Medulla oblongata (tissue), 1 donor: ENCODE measurements around the gene ABCB9.
"Not testable (repeated sequence)": the region's sequence is repeated elsewhere in the genome, so short reads cannot be mapped to it uniquely, and the experiment has no call there.

Experiments used
- DNase-seq: peaks from one replicate; pipeline ENCODE4 v3.0.0-alpha.2; 2015; ENCODE audit errors: extremely low spot score

Gene ABCB9

DNA sequence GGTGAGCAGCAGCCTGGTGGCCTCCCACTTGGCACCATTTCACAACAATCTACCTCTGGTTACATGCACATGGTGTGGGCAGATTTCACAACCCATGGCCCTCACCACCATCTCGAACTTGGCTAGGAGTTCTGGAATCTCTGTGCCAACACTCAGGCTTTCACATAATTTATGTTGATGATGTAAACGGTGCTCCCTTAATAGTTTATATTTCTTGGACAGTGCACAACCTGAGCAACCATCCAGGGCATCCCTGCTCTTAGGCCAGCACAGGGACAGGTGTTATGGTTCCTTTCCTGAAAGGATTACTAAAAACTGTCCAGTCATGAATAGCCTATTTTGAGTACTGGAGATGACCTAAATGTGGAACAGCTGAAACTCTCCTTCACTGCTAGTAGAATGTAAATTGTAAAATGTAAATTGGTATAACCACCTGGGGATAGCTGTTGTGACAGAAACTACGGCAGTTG lies 28.6 kb downstream of the ABCB9 start:
- no peak for DNase-seq

DNA sequence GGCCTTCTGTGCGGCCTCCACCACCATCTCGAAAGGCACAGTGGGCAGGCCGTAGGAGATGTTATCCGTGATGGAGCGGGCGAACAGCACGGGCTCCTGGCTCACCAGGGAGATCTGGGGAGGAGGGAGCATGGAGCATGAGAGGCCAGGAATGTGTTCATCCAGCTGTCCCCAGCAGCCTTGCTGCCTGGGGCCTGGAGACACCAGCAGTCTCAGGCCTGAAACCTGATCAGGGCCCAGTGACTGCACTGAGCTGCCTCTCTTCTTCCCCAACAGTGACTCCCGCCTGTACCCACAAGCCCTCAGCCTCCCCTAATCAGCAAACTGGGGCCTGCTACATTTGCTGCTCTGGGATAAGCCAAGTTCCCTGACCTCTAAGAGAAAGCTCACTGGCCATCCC lies 30.9 kb downstream of the ABCB9 start:
- DNase-seq: no peak

DNA sequence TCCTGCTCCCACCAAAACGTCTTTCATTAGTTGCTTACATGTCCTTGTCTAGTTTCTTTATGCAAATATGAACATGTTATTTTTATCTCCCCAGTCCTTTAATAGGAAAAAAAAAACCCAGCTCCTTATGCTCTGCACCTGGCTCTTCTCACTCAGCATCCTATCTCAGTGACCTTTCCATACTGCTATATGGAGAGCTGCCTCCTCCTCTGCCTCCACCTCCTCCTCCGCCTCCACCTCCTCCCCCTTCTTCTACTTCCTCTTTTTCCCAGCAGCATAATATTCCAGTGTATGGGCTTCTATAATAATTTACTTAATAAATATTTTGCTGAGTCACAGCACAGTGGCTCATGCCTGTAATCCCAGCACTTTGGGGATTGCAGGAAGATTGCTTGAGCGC lies 31.5 kb downstream of the ABCB9 start:
- no peak for DNase-seq

DNA sequence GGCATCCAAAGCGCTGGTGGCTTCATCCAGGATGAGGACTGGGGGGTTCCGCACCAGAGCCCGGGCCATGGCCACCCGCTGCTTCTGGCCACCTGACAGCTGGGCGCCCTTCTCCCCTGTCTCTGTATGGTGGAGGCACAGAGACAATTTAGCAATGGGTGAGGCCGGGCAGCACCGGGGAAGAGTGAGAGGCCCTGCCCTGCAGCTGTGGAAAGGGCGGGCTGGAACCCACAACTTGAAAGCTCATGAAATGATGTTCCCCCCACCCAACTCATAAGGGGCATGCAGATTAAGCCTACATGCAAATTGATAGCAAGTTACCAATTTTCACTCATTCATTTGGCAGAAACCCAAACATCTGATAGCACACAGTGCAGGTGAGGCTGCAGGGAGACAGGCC lies 34.1 kb downstream of the ABCB9 start:
- no peak for DNase-seq

DNA sequence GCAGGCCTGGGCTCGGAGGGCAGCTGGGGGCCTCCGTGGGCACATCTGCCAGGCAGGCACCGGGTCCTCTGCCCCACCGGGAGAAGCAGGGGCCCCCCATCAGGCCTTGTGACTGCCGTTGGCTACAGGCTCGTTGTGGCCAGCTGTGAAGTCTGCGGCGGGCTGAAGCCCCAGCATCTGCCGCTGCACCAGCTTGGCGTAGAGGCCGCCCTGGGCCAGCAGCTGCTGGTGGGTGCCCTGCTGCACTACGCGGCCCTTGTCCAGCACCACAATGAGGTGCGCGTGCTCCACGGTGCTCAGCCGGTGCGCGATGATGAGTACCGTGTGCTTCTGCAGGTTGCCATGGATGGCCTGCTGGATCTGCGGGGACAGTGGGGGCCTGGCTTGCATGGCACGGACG lies 36.5 kb downstream of the ABCB9 start:
- no peak for DNase-seq

DNA sequence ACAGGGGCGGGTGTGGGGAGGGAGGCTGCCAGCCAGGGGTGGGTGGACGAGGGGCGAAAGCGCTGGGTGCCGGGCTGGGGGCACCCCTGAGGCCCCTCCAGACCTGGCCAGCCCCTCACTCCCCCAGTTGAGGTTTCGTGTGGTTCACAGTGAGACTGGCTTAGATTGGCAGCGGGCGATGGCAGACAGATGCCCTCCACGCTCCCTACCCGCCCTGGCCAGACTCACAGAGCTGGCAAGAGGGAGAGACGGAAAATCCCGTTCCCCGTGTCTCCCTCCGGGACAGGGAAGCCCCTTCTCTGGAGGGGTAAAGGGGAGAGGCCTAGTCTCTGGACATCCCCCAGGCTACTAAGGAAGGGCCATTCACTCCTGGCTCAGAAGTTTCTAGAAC lies 37.1 kb downstream of the ABCB9 start:
- no peak for DNase-seq

DNA sequence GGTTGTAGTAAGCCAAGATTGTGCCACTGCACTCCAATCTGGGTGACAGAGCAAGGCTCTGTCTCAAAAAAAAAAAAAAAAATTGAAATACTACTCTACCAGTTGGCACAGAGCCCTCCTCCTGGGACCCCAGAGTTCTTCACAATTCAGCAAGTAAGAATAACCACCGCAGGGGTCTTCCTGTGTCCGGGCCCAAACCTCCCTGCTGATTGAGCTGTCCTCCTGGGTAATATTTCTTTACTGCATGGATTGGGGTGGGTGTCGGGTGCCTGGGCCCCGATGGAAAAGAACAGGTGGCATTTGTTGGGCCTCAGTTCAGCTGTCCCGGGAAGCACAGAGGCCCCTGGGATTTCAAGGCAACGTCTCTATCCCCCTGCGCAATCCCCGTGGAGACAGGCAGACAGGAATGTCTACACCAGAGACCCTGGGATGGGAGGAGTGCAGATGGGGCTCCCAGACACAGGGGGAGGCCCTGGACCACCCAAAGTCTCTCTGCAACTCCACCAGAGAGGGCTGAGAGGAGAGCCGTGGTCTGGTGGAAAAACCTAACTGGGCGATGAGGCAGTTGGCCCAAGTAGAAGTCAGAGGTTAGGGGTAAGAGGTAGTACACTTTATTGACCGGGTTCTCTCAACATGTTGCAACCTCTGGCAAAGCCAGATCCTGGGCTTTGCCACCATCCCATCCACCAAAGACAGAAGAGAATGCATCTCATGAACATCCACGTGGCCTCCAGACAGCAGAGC lies 37.7 kb downstream of the ABCB9 start:
- no peak for DNase-seq

DNA sequence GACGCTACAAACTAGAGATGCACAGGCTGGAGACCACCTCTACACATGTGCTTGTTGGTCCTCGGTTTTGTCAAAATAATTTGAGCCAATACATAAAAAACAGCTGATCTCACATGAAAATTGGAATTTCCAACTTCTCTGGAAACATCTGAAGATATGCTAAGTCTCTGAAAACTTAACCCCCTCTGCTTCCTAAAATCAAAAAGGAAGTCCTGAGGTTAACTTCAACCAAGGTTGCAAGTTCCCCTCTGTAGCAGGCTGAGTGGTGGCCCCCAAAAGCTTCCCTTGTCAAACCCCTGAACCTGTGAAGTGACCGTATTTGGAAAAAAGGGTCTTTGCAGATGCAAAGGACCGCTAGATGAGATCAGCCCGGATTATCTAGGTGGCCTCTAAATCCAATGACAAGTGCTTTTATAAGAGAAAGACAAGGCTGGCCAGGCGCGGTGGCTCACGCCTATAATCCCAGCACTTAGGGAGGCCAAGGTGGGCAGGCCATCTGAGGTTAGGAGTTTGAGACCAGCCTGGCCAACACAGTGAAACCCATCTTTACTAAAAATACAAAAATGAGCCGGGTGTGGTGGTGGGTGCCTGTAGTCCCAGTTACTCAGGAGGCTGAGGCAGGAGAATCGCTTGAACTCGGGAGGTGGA lies 38.4 kb downstream of the ABCB9 start:
- no peak for DNase-seq

DNA sequence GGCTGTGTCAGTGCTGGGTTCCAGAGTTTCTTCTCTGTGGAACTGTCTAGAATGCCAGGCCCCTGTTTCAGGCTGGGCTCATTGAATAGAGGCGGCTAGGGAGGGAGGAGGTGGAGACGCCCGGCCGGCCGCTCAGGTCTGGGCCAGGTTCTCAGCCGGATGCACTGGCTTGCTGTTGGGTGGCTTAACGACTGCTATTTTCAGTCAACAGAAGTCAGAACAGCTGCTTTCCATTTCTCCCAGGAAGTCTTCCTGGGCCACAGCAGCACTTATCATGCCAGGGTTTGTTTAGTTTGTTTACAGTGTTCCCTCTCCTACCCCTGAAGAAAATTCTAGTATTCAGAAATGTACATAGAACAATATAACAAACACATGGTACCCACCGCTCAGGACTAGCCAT lies 44.3 kb downstream of the ABCB9 start:
- DNase-seq: no peak

DNA sequence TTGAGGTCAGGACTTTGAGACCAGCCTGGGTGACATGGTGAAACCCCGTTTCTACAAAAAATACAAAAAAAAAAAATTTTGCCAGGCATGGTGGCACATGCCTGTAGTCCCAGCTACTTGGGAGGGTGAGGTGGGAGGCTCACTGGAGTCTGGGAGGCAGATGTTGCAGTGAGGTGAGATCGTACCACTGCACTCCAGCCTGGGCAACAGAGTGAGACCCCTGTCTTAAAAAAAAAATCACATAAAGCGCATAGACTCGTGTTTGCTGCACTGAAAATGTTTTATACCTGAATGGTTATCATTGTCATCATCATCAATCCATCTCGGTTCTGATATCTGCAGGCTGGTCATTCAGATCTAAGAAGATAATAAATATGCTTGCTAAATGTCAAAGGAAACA lies 45.6 kb downstream of the ABCB9 start:
- DNase-seq: no peak

DNA sequence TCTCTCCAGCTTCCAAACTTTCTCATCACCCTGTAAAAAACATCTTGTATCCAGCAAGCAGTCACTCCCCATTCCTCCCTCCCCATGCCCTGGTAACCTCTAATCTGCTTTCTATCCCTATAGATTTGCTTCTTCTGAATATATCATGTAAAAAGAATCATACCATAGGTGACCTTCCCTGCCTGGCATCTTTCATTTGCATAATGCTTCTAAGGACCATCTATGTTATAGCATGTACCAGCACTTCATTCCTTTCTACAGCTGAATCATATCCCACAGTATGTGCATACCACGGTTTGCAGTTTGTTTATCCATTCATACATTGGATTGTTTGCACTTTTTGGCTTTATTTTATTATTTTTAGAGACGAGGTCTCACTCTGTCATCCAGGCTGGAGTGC lies 47.4 kb downstream of the ABCB9 start:
- no peak for DNase-seq

DNA sequence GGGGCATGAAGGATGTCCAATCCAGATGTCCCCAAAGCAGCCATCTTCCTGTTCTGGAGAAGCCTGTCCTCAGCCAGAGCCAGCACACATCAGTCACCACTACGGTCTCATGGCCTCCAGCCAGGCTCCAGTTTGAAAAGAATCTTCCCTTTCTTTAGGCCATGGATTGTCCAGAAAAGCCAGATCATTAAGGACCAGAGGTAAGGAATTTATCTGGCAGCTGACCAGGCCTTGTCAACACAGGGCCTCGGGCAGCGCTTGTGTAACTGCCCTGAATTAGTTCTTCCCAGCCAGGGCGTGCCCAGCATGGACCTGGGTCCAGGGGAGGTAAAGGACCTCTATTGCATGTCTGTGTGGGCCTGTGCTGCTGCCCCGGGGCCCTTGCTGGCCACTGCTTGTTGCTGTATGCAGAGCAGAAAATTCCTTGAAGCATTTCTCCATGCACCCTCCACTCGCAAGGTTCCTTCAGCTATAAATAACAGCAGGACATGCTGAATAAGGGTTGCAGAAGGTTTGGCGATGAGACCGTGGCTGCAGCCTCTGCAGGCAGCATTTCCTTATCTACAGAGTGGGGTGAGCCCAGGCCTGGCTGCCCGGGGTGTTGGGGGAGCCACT lies 48.6 kb downstream of the ABCB9 start:
- DNase-seq: peak; percentile 35

DNA sequence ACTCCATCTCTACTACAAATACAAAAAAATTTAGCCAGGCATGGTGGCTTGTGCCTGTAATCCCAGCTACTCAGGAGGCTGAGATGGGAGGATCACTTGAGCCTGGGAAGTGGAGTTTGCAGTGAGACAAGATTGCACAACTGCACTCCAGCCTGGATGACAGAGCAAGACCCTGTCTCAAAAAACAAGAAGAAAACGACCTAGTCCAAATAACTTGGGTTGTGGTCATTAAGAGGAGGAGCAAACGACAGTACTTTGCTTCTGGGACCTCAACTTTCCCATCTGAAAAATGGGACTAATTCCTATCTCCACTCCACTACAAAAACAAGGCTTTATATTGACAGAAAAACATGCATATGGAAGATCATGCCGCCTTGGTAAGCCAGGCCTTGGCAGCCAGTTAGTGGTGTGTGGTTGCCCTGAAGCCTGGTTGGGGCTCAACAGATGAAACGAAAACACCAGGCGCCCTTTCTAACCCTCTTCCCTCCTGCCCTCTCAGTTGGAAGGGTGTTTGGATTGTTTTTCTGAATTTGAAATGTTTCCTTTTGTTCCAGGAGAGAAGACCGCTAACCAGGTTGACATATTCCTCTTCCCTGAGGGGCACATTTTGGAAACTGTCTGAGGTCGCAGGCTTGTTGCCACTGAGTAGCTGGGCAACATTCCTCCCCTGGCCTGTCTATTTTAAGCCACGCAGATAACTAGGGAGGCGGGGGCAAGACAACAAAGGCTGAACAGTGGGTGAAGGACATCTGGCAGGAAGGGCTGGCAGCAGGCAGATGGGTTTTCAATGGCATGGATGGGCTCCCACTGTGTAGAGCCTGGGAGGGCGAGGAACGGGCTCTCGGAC lies 56.6 kb downstream of the ABCB9 start:
- DNase-seq: peak; percentile 79

DNA sequence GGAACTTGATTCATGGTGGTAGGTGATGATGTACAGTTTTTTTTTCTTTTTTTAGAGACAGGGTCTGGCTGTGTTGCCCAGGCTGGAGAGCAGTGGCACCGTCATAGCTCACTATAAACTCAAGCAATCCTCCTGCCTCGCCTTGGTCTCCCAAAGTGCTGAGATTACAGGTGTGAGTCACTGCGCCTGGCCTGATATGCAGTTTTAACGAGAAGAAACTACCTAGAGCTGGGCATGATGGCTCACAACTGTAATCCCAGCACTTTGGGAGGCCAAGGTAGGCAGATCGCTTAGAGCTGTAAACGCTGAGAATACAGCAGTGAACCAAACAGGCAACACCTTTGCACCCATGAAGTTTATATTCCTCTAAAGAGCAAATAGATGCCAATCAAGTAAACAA lies 57.3 kb downstream of the ABCB9 start:
- DNase-seq: no peak

DNA sequence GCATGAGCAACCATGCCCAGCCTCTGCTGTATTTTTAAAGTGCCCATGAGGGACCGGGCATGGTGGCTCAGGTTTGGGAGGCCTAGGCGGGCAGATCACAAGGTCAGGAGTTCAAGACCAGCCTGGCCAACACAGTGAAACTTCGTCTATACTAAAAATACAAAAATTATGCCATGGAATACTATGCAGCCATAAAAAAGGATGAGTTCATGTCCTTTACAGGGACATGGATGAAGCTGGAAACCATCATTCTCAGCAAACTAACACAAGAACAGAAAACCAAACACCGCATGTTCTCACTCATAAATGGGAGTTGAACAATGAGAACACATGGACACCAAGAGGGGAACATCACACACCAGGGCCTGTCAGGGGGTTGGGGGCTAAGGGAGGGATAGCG lies 61.0 kb downstream of the ABCB9 start:
- DNase-seq: not testable (repeated sequence)

DNA sequence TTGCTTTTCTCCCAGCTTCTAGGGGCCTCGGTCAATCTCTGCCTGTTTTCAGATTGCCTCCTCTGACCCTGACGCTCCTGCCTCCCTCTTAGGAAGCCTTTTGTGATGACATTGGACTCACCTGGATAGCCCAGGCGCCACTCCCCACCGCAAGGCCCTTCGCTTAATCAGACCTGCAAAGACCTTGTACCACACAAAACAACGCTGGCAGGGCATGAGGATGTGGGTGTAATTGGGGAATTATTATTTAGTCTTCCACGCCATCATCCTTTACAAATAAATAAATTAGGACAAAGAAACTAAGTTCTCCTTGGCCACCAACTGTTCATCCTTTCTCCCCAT lies 62.6 kb downstream of the ABCB9 start:
- no peak for DNase-seq

DNA sequence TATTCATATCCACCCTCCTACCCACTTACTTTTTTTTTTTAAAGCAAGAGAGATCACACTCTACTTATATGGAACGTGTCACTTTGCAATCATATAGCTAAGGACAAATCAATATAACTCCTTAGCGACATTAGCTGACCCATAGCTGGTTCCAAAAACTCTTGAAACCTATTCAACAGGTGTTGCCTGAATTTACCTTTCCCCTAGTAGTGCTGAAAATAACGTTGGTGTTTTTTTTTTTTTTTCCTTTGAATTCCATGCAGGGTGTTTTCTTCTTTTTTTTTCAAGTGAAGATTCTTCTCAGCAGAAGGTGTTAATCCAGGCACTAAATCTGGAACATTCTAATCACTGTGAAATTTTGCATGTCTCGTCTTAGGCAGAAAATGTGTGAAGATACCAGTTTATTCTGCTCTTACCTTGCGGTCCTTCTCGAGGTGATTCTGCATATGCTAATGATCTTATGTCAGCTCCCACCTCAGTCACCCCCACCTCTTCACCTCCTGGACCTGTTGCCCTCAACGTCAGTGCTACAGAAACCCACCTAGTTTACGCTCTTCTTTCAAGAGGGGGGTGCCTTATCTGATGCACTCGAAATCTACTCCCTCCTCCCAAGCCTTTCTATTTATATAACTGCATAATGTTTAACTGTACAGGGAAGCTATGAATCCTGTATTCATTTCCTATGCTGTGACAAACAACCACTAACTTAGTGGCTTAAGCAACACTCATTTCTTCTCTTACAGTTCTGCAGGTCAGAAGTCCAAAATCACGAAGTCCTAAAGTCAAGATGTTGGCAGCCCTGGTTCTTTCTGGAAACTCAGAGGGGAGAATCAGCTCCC lies 63.2 kb downstream of the ABCB9 start:
- DNase-seq: no peak

DNA sequence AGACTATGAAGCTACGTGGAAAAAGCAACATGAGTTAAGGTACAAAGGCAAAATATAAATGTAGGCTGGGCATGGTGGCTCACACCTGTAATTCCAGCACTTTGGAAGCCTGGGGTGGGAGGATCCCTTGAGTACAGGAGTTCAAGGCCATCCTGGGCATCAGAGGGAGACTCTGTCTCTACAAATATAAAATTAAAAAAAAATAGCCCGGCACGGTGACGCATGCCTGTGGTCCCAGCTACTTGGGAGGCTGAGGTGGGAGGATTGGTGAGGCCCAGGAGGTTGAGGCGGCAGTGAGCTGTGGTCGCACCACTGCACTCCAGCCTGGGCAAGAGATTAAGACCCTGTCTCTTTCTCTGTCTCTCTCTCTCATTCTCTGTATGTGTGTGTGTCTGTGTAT lies 66.4 kb downstream of the ABCB9 start:
- no peak for DNase-seq

DNA sequence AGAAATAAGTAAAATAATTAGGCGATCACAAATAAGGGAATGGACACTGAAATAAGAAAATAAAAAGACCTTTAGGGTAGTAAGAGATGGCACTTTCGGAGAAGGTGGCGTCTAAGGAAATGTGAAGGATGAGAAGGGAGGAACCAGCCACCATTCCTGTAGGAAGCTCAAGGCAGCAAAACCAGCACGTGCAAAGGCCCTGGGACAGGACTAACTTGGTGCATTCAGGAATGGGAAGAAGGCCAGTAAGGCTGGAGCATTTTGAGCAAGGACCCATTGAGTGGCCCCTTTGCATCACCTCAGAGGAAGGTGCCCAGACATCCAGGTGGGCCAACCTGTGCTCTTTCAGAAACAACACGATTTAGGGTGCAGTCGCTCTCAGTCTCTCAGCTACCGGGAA lies 69.6 kb downstream of the ABCB9 start:
- DNase-seq: peak; percentile 16

DNA sequence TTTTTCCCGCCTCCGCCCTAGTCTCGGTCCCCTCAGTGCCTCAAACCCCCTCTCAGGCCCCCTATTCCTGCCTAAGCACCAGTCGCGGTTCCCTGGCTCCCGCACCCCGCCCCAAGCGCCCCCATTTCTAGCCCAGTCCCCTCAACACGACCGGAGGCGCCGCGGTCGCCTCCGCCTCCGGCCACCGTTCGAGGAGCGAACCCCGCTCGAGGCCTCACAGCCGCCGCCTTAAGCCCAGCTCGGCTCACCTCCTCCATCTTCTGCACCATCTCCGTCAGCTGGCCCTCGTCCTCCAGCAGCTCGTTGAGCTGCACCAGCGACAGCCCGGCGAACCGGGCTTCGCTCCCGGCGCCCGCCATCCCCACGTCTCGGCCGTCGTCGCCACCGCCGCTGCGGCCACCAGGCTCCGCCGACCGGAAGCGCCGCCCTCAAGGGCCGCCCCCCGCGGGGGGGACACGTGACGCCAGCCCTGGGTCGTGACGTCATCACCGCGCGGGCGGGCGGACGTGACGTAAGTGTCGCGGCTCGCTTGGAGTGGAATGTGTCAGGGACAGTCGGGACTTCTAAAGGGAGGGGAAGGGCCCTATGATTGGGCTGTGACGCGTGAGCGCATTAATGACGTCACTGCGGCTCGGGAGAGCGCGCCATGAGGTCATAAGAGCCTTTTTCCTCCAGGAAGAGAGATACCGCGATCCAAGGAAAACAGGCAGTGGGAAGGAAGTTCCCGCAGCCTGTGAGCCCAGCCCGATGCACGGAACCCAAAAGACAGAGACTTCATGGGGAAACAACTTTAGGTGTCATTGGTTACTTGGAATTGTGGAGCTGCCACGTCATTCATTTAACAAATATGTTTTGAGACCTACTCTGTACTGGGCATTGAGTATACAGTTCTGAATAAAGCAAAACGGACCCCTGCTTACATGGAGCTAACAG lies 70.3 kb downstream of the ABCB9 start, which contains the start of gene VPS37B:
Gene VPS37B (minus strand): TSS at position 421 of the 933 bp plus-strand sequence. CDS start 62 bp downstream, at position 359.
- DNase-seq: peak; percentile 80
